Lower lobe of right lung (tissue), 2 donors: ENCODE measurements around the gene UGT1A10. TPM values are rescaled to one million over a fixed set of nuclear protein-coding genes. Genes with fewer than 3 reads are reported as not detected.

ENCODE experiments used
- ATAC-seq, 2 donors: fragments of 200-7000 bp; cut with Tn5 transposase; one replicate each; pipeline ENCODE4 v1.9.1; 2020 to 2022; ENCODE audit warnings: mild to moderate bottlenecking in 2 of 2, moderate library complexity in 2 of 2
- DNase-seq: peaks from one replicate; pipeline ENCODE4 v3.0.0-alpha.2; 2020
- H3K27ac ChIP-seq: fragments of 200-600 bp; one replicate; pipeline ENCODE4 v1.8.0; 2022
- H3K27me3 ChIP-seq: fragments of 200-600 bp; one replicate; pipeline ENCODE4 v1.8.0; 2022; ENCODE audit warnings: low read depth
- H3K36me3 ChIP-seq: fragments of 200-600 bp; one replicate; pipeline ENCODE4 v1.8.0; 2022; ENCODE audit warnings: mild to moderate bottlenecking
- H3K4me1 ChIP-seq: fragments of 200-600 bp; one replicate; pipeline ENCODE4 v1.8.0; 2022
- H3K4me3 ChIP-seq: fragments of 200-600 bp; one replicate; pipeline ENCODE4 v1.8.0; 2022; ENCODE audit warnings: mild to moderate bottlenecking
- H3K9me3 ChIP-seq: fragments of 200-600 bp; one replicate; pipeline ENCODE4 v1.8.0; 2022
- CTCF ChIP-seq: fragments of 200-600 bp; IDR thresholded peaks from one replicate; pipeline ENCODE4 v1.8.0; 2022; ENCODE audit warnings: antibody characterized with exemption, mild to moderate bottlenecking
- intact Hi-C: fragments of 100-400 bp; cut with DNase I; formaldehyde crosslinking; loops from one replicate; pipeline ENCODE4 v1.11.0; 2022
- total RNA-seq: library from RNA; stranded (reverse); fragmentation: NEBNext Ultra II Directional; extraction: Animal tissue kit (Norgen Biotek cat#: 25700); gene quantifications from one replicate; pipeline ENCODE4 v1.2.1, GENCODE V29; 2021
- donor health status: DM: no; HTN: yes; CAD: no; lungs with severe emphysema.

Gene UGT1A10
- total RNA-seq, 1 donor from 2014 or later = not detected

DNA sequence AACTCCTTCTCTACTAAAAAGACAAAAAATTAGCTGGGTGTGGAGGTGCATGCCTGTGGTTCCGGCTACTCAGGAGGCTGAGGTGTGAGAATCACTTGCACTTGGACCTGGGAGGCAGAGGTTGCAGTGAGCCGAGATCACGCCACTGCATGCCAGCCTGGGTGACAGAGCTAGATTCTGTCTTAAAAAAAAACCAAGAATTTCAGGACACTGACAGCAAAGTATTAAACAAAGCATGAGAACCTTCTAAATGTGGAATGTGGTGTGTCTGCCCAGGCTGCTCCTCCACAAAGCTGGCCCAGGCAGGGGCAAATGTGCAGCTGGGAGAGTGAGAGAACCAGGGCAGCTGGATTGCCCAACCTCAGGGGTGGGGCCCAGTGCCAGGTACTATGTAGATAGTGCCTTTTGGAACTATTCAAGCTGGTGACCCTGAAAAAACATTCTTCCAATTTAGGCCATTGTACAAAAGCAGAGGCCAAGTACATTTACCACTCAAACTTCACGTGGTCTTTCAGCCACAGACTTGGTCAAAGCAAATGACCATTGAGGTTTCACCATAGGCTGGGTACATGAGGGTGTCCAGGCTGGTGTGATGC, 69.8 kb downstream of the UGT1A10 start:
- no peaks in the 10 kb centered on the region for H3K27me3 ChIP-seq
- no peaks in the 10 kb centered on the region for H3K9me3 ChIP-seq
- intact Hi-C loops = no loop called here
- H3K4me3 ChIP-seq = no peak overlapping the region
- H3K36me3 ChIP-seq = no peaks in the 10 kb centered on the region
- ATAC-seq (peak; percentile 52 to 61), DNase-seq (peak; percentile 53)
- TF ChIP-seq CTCF = no peak
- H3K27ac ChIP-seq = no peak overlapping the region
- peaks cover 2% of the 10 kb centered on the region for H3K4me1 ChIP-seq

- no peak overlapping the region for H3K27ac ChIP-seq
- H3K4me1 ChIP-seq = peaks cover 9% of the 10 kb centered on the region
- no peaks in the 10 kb centered on the region for H3K36me3 ChIP-seq
- no peak overlapping the region for H3K4me3 ChIP-seq
- ATAC-seq (no peak), DNase-seq (no peak)
- no peaks in the 10 kb centered on the region for H3K9me3 ChIP-seq
- intact Hi-C loops = no loop called here
- no peak for TF ChIP-seq CTCF
- H3K27me3 ChIP-seq = no peaks in the 10 kb centered on the region
Measured at GRCh38 chr2:233706720-233707119, 70.5 kb downstream of the UGT1A10 start.

DNA sequence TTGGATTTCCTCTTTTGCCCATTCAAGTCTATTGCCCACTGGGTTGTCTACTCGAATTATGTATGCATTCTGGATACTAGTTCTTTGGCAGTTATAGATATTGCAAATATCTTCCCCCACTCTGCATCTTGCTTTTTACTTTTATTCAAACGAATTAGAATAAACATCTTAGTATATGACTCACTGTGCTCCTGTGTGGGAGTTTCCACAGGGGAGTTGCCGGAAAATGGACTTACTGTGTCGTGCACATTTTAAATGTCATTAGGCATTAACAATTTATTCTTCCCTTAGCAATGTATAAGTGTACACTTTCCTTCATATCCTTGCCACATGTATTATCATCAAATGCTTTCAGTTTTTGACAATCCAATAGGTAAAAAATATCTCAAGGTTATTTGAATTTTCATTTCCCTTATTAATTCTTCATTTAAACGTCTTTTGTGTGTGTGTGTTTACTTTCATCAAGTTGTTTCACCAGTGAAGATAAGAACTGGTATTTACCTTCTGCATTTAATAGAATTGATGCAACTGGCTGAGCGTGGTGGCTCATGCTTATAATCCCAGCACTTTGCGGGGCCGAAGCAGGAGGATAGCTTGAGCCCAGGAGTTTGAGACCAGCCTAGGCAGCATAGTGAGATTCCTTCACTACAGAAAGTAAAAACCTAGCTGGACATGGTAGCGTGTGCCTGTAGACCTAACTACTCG, 71.8 kb downstream of the UGT1A10 start:
- Histone ChIP-seq H3K4me1 (peaks cover 9% of the 10 kb centered on the region), H3K9me3 (no peaks in the 10 kb centered on the region), H3K27me3 (no peaks in the 10 kb centered on the region), H3K4me3 (no peak overlapping the region), H3K36me3 (no peaks in the 10 kb centered on the region), H3K27ac (no peak overlapping the region)
- TF ChIP-seq CTCF = no peak
- DNase-seq = no peak
- no peak for ATAC-seq
- intact Hi-C loops = no loop called here

GRCh38 chr2:233708942-233709341, 72.7 kb downstream of the UGT1A10 start:
- no peaks in the 10 kb centered on the region for H3K9me3 ChIP-seq
- no peaks in the 10 kb centered on the region for H3K27me3 ChIP-seq
- no peaks in the 10 kb centered on the region for H3K36me3 ChIP-seq
- H3K4me3 ChIP-seq = no peak overlapping the region
- TF ChIP-seq CTCF = no peak
- intact Hi-C loops = no loop called here
- no peak for DNase-seq
- no peak overlapping the region for H3K27ac ChIP-seq
- peaks cover 9% of the 10 kb centered on the region for H3K4me1 ChIP-seq
- no peak for ATAC-seq

- TF ChIP-seq CTCF = peak; percentile 81
- peaks cover 9% of the 10 kb centered on the region for H3K4me1 ChIP-seq
- peak; percentile 91 to 95 for ATAC-seq
- intact Hi-C loops = no loop called here
- peak; percentile 87 for DNase-seq
- H3K27me3 ChIP-seq = no peaks in the 10 kb centered on the region
- H3K36me3 ChIP-seq = no peaks in the 10 kb centered on the region
- no peaks in the 10 kb centered on the region for H3K9me3 ChIP-seq
- no peak overlapping the region for H3K27ac ChIP-seq
- no peak overlapping the region for H3K4me3 ChIP-seq
Measured at GRCh38 chr2:233711312-233712008, 75.2 kb downstream of the UGT1A10 start.
